PFSK-1 (cell line): ENCODE measurements around the gene CASP4.

Source experiments
- FOXP2 ChIP-seq: optimal IDR thresholded peaks from 2 replicates; pipeline ENCODE3; 2011; ENCODE audit warnings: borderline replicate concordance, control low read depth, inconsistent platforms; ENCODE audit not compliant: insufficient read depth; ENCODE audit errors: extremely low read length, extremely low read depth
- POLR2AphosphoS5 ChIP-seq: IDR thresholded peaks from 2 replicates; pipeline ENCODE4 v1.6.1; 2012; ENCODE audit warnings: low read depth, mild to moderate bottlenecking, control low read depth, low read length, moderate library complexity
- SIN3A ChIP-seq: IDR thresholded peaks from 2 replicates; pipeline ENCODE4 v1.6.1; 2012; ENCODE audit warnings: mild to moderate bottlenecking, low read length, moderate library complexity, borderline replicate concordance; ENCODE audit not compliant: insufficient read depth
- TAF1 ChIP-seq: IDR thresholded peaks from 2 replicates; pipeline ENCODE4 v1.6.1; 2012; ENCODE audit warnings: low read length, control low read depth, borderline replicate concordance; ENCODE audit not compliant: insufficient read depth
- TF ChIP-seq, protein P1 (sequence below), 2 experiments: IDR thresholded peaks; 2 replicates each; pipeline versions ENCODE4 v1.6.1 to v1.8.0; 2011 to 2012; ENCODE audit warnings: low read depth in 2 of 2, low read length in 2 of 2, control low read depth in 1 of 2, inconsistent platforms in 1 of 2, mild to moderate bottlenecking in 1 of 2, moderate library complexity in 1 of 2; ENCODE audit not compliant: insufficient read depth in 1 of 2

Gene CASP4

DNA sequence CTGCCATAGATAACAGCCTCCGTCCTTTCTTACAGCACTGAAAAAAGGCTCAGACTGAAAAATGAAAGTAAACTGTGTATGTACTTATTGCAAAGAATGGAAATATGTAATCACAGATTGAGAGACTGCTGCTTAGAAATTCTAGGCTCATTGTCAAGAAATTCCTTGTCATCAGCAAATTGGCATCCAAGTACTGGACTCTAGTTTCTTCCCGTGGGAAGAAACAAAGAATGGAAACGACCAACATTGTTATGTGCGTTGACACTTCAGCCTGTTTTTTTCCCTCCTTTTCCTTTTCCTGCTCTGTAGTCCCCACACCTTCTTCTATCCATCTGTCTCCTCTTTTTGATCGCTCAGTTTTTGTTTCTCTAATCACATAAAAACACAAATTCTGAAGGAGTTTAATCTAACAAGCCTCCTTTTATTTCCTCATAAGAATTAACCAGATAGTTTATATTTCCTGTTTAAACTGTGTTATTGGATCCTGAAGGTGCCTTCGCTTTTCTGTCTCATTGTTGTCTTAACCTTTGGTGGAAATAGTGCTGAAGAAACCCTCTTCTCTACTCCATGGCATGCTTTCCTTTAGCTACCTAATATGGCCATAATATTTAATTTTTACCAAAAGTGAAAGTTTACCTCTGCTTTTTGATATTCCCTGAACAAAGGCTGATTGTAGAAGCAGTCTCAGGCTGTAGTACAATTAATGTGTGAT lies 50.1 kb downstream of the CASP4 start:
- TF ChIP-seq, protein P1, sequence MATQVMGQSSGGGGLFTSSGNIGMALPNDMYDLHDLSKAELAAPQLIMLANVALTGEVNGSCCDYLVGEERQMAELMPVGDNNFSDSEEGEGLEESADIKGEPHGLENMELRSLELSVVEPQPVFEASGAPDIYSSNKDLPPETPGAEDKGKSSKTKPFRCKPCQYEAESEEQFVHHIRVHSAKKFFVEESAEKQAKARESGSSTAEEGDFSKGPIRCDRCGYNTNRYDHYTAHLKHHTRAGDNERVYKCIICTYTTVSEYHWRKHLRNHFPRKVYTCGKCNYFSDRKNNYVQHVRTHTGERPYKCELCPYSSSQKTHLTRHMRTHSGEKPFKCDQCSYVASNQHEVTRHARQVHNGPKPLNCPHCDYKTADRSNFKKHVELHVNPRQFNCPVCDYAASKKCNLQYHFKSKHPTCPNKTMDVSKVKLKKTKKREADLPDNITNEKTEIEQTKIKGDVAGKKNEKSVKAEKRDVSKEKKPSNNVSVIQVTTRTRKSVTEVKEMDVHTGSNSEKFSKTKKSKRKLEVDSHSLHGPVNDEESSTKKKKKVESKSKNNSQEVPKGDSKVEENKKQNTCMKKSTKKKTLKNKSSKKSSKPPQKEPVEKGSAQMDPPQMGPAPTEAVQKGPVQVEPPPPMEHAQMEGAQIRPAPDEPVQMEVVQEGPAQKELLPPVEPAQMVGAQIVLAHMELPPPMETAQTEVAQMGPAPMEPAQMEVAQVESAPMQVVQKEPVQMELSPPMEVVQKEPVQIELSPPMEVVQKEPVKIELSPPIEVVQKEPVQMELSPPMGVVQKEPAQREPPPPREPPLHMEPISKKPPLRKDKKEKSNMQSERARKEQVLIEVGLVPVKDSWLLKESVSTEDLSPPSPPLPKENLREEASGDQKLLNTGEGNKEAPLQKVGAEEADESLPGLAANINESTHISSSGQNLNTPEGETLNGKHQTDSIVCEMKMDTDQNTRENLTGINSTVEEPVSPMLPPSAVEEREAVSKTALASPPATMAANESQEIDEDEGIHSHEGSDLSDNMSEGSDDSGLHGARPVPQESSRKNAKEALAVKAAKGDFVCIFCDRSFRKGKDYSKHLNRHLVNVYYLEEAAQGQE (IDR thresholded peaks at IDR 0.05; ENCODE audit: insufficient read depth in 1 of 2, low read depth in 2 of 2, low read length in 2 of 2): no peak
- no peak for TF ChIP-seq TAF1
- no peak for TF ChIP-seq FOXP2
- no peak for TF ChIP-seq POLR2AphosphoS5
- no peak for TF ChIP-seq SIN3A

- TF ChIP-seq, protein P1 (IDR thresholded peaks at IDR 0.05; ENCODE audit: insufficient read depth in 1 of 2, low read depth in 2 of 2, low read length in 2 of 2): no peak
- TF ChIP-seq TAF1: no peak
- no peak for TF ChIP-seq SIN3A
- TF ChIP-seq FOXP2: no peak
- TF ChIP-seq POLR2AphosphoS5: no peak
Observed at GRCh38 chr11:104917271-104918112, 50.9 kb downstream of the CASP4 start.

GRCh38 chr11:104916442-104916841 lies 51.9 kb downstream of the CASP4 start:
- TF ChIP-seq FOXP2 (no peak), POLR2AphosphoS5 (no peak), TAF1 (no peak), SIN3A (no peak)
- TF ChIP-seq, protein P1 (IDR thresholded peaks at IDR 0.05; ENCODE audit: insufficient read depth in 1 of 2, low read depth in 2 of 2, low read length in 2 of 2): no peak

DNA sequence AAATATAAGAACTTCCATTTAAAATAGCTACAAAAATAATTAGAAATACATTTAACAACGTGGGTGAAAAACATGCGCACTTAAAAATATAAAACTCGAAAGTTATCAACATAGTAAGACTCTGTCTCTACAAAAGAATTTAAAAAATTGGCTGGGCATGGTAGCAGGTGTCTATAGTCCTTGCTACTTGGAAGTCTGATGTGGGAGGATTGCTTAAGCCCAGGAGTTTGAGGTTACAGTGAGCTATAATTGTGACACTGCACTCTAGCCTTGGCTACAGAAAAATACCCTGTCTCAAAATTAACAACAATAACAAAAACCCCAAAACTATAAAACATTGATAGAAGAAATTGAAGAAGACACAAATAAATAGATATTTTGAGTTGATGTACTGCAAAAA lies 56.3 kb downstream of the CASP4 start:
- TF ChIP-seq POLR2AphosphoS5 (no peak), SIN3A (no peak), TAF1 (no peak)

DNA sequence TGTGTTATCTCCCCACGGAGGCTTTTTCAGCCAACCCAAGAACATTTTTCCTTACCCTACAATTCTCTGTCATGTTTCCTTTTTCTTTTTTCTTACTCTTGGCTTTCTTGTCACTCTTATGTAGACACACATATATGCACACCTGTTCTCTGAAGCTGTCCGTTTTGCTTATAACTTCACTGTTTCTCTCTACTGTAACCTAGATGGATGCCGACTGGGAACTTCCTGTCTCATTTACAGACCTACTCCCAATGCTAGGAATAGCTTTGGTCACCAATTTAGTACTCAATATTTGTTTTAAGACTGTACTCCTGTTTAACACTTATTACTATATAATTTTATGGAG lies 60.2 kb downstream of the CASP4 start:
- TF ChIP-seq POLR2AphosphoS5: no peak
- no peak for TF ChIP-seq SIN3A
- TF ChIP-seq FOXP2: no peak
- no peak for TF ChIP-seq TAF1

GRCh38 chr11:104907521-104908185 lies 60.7 kb downstream of the CASP4 start:
- TF ChIP-seq TAF1 (no peak), FOXP2 (no peak), SIN3A (no peak), POLR2AphosphoS5 (no peak)
- TF ChIP-seq, protein P1 (IDR thresholded peaks at IDR 0.05; ENCODE audit: insufficient read depth in 1 of 2, low read depth in 2 of 2, low read length in 2 of 2): no peak
